ENCODE data around the gene AOPEP.
A peak's percentile ranks its signal among the peaks of the same experiment; 100 is the strongest.

The AOPEP gene

GRCh38 chr9:94864196-94864595 lies 137.7 kb downstream of the AOPEP start:
- no peaks in the 10 kb centered on the region for H3K9me3 ChIP-seq
- no peak overlapping the region for H3K4me3 ChIP-seq (ENCODE audit: low read depth, low read length)
- no peaks in the 10 kb centered on the region for H3K27me3 ChIP-seq
- no peaks in the 10 kb centered on the region for H3K36me3 ChIP-seq
- peaks cover 48% of the 10 kb centered on the region for H3K4me1 ChIP-seq
- TF ChIP-seq CTCF (IDR thresholded peaks at IDR 0.05; ENCODE audit: low read depth, low read length): no peak
- no peak for DNase-seq

DNA sequence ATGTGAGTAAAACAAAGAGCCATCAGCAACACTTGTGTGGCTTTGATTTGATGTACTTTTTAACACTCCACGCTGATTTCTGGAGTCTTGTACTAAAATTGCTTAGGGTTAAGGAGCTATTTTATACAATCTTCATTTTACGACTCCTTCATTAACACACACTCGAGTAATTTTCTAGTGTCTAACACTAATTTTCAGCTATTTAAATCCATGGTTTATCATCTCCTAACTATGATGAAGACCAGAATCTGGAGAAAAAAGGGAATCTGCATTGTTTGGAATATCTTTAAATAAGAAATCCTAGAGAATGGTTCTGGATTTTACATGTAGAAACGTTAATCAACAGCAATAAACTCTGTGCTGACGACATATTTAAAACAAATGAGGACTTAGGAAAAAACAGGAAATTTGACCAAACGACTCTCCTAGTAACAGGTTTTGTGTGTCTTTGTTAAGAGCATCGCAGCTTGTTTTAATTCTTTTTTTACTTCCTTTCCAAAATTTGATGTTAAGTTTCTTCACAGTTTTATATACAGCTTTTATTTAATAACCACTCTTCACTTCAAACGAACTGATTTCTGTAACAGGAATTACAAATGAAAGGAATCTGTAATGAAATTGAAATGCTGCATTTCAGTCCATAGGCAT lies 138.5 kb downstream of the AOPEP start:
- no peaks in the 10 kb centered on the region for H3K27me3 ChIP-seq
- peaks cover 51% of the 10 kb centered on the region for H3K4me1 ChIP-seq
- H3K4me3 ChIP-seq (ENCODE audit: low read depth, low read length): no peak overlapping the region
- TF ChIP-seq CTCF (IDR thresholded peaks at IDR 0.05; ENCODE audit: low read depth, low read length): no peak
- no peaks in the 10 kb centered on the region for H3K9me3 ChIP-seq
- no peak for DNase-seq
- H3K36me3 ChIP-seq: no peaks in the 10 kb centered on the region

DNA sequence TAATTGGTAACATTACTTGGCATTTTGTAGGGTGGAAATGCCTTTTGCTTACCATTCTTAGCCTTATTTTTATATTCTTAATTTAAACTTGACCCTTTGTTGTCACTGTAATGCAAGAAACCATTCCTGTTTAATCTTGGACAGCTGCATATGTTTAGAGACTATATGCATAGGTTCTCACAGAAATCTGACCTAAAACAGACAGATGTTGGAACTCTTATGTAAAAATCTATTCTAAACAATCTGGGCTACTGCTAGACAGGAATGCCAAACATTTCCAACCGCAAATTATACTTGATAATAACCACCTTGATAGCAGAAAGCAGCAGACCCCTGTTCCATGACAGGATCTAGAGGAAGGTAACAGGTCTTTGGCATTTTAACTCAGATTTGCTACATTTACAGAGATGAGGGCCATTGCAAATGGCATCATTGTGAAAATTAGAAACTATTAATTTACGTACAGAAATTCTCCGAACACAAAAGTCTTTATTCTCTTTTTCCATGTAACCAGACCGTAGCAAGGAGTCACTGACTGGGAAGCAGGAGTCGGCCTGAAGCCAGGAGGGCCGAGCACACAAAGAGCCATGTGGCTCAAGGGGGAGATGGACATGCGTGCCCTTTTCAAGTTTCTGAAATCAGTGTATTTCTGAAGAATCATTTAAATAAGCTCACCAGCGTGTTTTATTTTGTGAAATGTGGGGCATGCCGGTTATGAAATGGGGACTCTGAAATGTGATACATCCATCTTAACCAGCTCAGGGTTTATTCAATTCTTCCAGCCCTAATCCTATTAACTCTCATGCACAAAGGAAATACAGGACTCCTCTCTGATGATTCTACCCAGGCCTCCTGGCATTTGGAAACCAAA lies 139.3 kb downstream of the AOPEP start:
- peak; percentile 63 for DNase-seq
- H3K36me3 ChIP-seq: no peaks in the 10 kb centered on the region
- no peak for TF ChIP-seq CTCF (IDR thresholded peaks at IDR 0.05; ENCODE audit: low read depth, low read length)
- H3K9me3 ChIP-seq: no peaks in the 10 kb centered on the region
- no peaks in the 10 kb centered on the region for H3K27me3 ChIP-seq
- peaks cover 59% of the 10 kb centered on the region for H3K4me1 ChIP-seq
- peak overlapping the region; percentile 13 for H3K4me3 ChIP-seq (ENCODE audit: low read depth, low read length)

GRCh38 chr9:94866770-94867169 lies 140.3 kb downstream of the AOPEP start:
- H3K27me3 ChIP-seq: no peaks in the 10 kb centered on the region
- no peak for TF ChIP-seq CTCF (IDR thresholded peaks at IDR 0.05; ENCODE audit: low read depth, low read length)
- H3K9me3 ChIP-seq: no peaks in the 10 kb centered on the region
- peak overlapping the region; percentile 28 for H3K4me3 ChIP-seq (ENCODE audit: low read depth, low read length)
- no peak for DNase-seq
- peaks cover 64% of the 10 kb centered on the region for H3K4me1 ChIP-seq
- H3K36me3 ChIP-seq: no peaks in the 10 kb centered on the region

DNA sequence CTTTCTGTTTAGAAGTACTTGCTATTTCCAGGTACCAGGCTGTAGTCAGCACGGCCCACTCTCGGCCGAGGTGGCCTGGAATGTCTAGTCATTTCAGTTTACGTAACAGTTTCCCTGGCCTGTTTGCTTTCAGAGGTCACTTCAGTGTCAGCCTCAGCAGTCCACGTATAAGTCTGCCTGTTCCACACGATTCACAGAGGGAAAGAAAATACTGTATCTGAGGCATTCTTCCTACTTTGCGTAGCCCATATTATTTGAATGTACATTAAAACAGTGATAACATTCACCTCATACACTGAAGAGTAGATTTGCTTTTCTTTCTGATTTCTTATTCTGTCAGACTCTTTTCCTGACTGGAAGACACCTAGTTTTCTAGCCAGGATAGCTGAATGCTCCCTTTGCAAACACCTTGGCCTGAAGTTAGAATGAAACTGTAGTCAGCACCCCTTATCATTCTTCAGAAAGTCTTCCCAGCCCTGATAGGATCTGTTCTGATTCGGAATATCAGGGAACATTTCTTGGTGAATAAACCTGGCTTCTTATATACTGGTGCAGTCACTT lies 140.9 kb downstream of the AOPEP start:
- peak; percentile 80 for DNase-seq
- peaks cover 66% of the 10 kb centered on the region for H3K4me1 ChIP-seq
- H3K27me3 ChIP-seq: no peaks in the 10 kb centered on the region
- no peaks in the 10 kb centered on the region for H3K9me3 ChIP-seq
- H3K36me3 ChIP-seq: no peaks in the 10 kb centered on the region
- H3K4me3 ChIP-seq (ENCODE audit: low read depth, low read length): peak overlapping the region; percentile 28; the same call in 1 of the 2 replicates
- no peak for TF ChIP-seq CTCF (IDR thresholded peaks at IDR 0.05; ENCODE audit: low read depth, low read length)
